Measurements from ENCODE around the gene CYP11A1. TPM values are rescaled to one million over a fixed set of nuclear protein-coding genes. Genes with fewer than 3 reads are reported as not detected.
"Not testable (repeated sequence)": the region's sequence is repeated elsewhere in the genome, so short reads cannot be mapped to it uniquely, and the experiment has no call there.

The CYP11A1 gene
- total and polyA plus RNA-seq, 4 donors: 0.15 to 0.97 (median 0.69) TPM

DNA sequence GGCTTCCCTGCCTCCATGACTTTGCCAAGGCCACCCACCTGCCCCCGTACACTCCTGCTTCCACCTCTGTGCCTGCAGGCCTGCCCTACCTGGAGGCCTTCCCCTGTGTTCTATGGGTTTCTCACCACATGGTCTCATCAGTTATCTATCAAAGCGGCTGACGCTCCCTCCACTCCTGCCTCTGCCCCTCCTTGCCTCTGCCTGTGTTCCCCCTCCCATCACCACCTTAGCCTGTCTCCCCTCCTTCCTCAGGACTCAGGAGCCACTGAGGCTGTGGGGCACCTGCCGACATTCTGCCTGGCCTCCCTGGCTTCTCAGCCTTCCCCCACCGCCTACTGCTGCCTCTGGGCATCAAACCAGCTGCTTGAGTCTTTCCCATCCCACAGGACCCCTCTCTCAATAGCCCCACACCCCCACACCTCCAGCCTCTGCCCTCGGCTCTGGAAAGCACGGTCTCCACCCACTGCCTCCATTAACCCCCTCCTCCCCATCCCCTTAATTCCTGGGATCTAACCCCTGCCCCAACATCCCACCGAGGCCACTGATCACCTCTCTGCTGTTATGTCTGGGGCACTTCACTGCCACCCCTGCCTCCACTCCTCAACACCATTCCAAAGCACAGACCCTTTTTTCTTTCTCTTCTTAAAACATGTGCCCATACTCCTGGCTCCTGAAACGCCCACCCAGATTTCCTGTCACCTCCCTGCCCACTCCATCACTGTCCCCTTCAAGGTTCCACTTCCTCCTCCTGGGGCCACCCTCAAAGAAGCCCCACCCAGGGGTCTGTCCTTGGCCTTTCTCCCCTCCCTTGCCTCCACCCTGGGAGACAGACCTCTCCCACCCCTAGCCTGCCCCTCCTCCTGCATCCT is 24.4 kb upstream of the CYP11A1 start:
- TF ChIP-seq, protein P1, sequence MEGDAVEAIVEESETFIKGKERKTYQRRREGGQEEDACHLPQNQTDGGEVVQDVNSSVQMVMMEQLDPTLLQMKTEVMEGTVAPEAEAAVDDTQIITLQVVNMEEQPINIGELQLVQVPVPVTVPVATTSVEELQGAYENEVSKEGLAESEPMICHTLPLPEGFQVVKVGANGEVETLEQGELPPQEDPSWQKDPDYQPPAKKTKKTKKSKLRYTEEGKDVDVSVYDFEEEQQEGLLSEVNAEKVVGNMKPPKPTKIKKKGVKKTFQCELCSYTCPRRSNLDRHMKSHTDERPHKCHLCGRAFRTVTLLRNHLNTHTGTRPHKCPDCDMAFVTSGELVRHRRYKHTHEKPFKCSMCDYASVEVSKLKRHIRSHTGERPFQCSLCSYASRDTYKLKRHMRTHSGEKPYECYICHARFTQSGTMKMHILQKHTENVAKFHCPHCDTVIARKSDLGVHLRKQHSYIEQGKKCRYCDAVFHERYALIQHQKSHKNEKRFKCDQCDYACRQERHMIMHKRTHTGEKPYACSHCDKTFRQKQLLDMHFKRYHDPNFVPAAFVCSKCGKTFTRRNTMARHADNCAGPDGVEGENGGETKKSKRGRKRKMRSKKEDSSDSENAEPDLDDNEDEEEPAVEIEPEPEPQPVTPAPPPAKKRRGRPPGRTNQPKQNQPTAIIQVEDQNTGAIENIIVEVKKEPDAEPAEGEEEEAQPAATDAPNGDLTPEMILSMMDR (IDR thresholded peaks at IDR 0.05; ENCODE audit: control extremely low read depth, extremely low read depth): no peak
- Histone ChIP-seq H3K27me3 (ENCODE audit: control insufficient read depth in 3 of 3, insufficient read depth in 3 of 3, low read length in 2 of 3) (no peaks in the 10 kb centered on the region), H3K4me1 (ENCODE audit: control insufficient read depth in 5 of 5, insufficient read depth in 5 of 5, low read length in 5 of 5) (peaks cover 0 to 19% (median 1%) of the 10 kb centered on the region in 5 donors), H3K9me3 (ENCODE audit: control insufficient read depth in 4 of 4, insufficient read depth in 3 of 4, low read length in 3 of 4) (no peaks in the 10 kb centered on the region), H3K36me3 (ENCODE audit: control insufficient read depth in 4 of 4, insufficient read depth in 4 of 4, low read length in 4 of 4) (no peaks in the 10 kb centered on the region), H3K9ac (ENCODE audit: insufficient read depth in 1 of 2, low read length in 2 of 2) (no peak overlapping the region), H3K4me3 (no peak overlapping the region), H3K27ac (ENCODE audit: low read depth in 1 of 2, low read length in 1 of 2) (no peak overlapping the region)
- DNase-seq: no peak
- 76 to 79% methylated on average over 9 of the region's 9 CpGs for WGBS, 2 donors
- no peak for ATAC-seq (ENCODE audit: insufficient read depth, low FRiP score)

DNA sequence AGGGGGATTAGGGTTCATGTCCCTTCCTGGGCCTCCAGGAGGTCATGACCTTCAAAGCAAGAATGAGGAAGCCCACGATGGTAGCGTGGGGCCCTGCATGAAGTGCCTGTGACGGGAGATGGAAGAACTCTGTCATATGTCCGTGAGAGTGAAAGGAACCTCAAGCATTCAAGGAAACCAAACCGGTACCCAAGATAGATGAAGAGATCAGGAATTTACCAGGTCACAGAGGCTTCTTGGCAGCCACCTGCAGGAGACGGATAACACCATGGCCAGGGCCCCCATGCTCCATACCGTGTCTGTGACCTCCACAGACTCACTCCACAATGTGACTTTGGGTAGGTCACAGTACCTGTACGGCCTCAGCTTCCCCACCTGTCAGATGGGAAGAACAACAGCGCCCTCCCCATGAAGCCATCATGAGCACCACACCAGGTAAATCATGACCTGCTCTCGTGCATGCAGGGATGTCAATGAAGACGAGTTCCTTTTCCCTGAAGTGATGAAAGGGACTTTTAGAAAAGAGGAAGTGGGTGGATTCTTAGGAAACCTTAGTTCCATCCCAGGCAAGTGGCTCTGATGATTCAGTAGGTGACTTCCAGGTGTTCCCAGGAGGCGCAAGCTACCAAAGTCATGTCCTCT is 23.3 kb upstream of the CYP11A1 start:
- no peak overlapping the region for H3K9ac ChIP-seq (ENCODE audit: insufficient read depth in 1 of 2, low read length in 2 of 2)
- DNase-seq (no peak), ATAC-seq (ENCODE audit: insufficient read depth, low FRiP score) (no peak)
- no peaks in the 10 kb centered on the region for H3K36me3 ChIP-seq (ENCODE audit: control insufficient read depth in 4 of 4, insufficient read depth in 4 of 4, low read length in 4 of 4)
- H3K4me3 ChIP-seq: no peak overlapping the region
- no peaks in the 10 kb centered on the region for H3K27me3 ChIP-seq (ENCODE audit: control insufficient read depth in 3 of 3, insufficient read depth in 3 of 3, low read length in 2 of 3)
- H3K27ac ChIP-seq (ENCODE audit: low read depth in 1 of 2, low read length in 1 of 2): no peak overlapping the region
- WGBS, 2 donors: 39 to 72% methylated on average over 12 of the region's 12 CpGs
- H3K4me1 ChIP-seq (ENCODE audit: control insufficient read depth in 5 of 5, insufficient read depth in 5 of 5, low read length in 5 of 5): peaks cover 0 to 29% (median 5%) of the 10 kb centered on the region in 5 donors
- H3K9me3 ChIP-seq (ENCODE audit: control insufficient read depth in 4 of 4, insufficient read depth in 3 of 4, low read length in 3 of 4): no peaks in the 10 kb centered on the region
- TF ChIP-seq, protein P1 (IDR thresholded peaks at IDR 0.05; ENCODE audit: control extremely low read depth, extremely low read depth): no peak

DNA sequence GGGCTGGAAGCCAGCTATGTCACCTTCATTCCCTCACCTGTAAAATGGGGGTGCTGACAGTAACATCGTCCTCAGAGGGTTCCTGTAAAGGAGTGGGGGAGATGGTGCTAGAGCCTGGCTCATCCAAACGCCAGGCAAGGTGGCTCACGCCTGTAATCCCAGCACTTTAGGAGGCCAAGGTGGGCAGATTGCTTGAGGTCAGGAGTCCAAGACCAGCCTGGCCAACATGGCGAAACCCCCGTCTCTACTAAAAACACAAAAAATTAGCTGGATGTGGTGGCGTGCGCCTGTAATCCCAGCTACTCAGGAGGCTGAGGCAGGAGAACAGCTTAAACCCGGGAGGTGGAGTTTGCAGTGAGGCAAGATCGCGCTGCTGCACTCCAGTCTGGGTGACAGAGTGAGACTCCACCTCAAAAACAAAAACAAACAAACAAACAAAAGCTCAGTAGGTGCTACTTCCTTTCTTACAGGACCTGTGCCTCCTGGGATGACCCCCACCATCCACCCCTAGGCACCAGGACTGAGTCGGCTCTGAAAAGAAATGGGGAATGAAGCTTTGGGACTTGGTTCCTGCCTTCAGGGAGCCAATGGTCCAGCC is 22.7 kb upstream of the CYP11A1 start:
- not testable (repeated sequence) for H3K9me3 ChIP-seq (ENCODE audit: control insufficient read depth in 4 of 4, insufficient read depth in 3 of 4, low read length in 3 of 4); ATAC-seq (ENCODE audit: insufficient read depth, low FRiP score); DNase-seq; H3K4me3 ChIP-seq; H3K27me3 ChIP-seq (ENCODE audit: control insufficient read depth in 3 of 3, insufficient read depth in 3 of 3, low read length in 2 of 3); H3K36me3 ChIP-seq (ENCODE audit: control insufficient read depth in 4 of 4, insufficient read depth in 4 of 4, low read length in 4 of 4); H3K9ac ChIP-seq (ENCODE audit: insufficient read depth in 1 of 2, low read length in 2 of 2)
- peak overlapping the region in 1 of 2 donors; percentile 3 for H3K27ac ChIP-seq (ENCODE audit: low read depth in 1 of 2, low read length in 1 of 2)
- H3K4me1 ChIP-seq (ENCODE audit: control insufficient read depth in 5 of 5, insufficient read depth in 5 of 5, low read length in 5 of 5): peaks cover 0 to 34% (median 9%) of the 10 kb centered on the region in 5 donors
- WGBS, 2 donors: 90 to 93% methylated on average over 11 of the region's 11 CpGs
